Neural cell (in vitro differentiated cells): Measurements from ENCODE around the gene TAB2. TPM values are rescaled to one million over a fixed set of nuclear protein-coding genes. Genes with fewer than 3 reads are reported as not detected.

Source experiments
- H2AFZ ChIP-seq: fragments of 200-600, 300-800 bp; sonication (generic), shearing (Covaris generic); 2 replicates; pipeline ENCODE4 v1.6.0; 2014; ENCODE audit warnings: low read depth, mild to moderate bottlenecking, antibody characterized with exemption, low read length, moderate library complexity
- H3F3A ChIP-seq: fragments of 200-600 bp; shearing (Covaris generic); 2 replicates; pipeline ENCODE4 v1.6.1; 2016; ENCODE audit warnings: mild to moderate bottlenecking, moderate library complexity, mixed read lengths, antibody characterized with exemption, low read length; ENCODE audit not compliant: insufficient read depth, poor library complexity, severe bottlenecking
- H3K27ac ChIP-seq: fragments of 200-600, 300-800 bp; sonication (generic), shearing (Covaris generic); 2 replicates; pipeline ENCODE4 v1.5.1; 2014; ENCODE audit warnings: mild to moderate bottlenecking, low read length, moderate library complexity
- H3K27me3 ChIP-seq: fragments of 300-800, 200-600 bp; sonication (generic), shearing (Covaris generic); 2 replicates; pipeline ENCODE4 v1.6.0; 2014; ENCODE audit warnings: mild to moderate bottlenecking, low read depth, low read length, moderate library complexity; ENCODE audit not compliant: insufficient read depth
- H3K36me3 ChIP-seq: fragments of 300-800, 200-600 bp; sonication (generic), shearing (Covaris generic); 2 replicates; pipeline ENCODE4 v1.5.1; 2014; ENCODE audit warnings: mild to moderate bottlenecking, antibody characterized with exemption, low read length, moderate library complexity; ENCODE audit not compliant: insufficient read depth
- H3K4me2 ChIP-seq: fragments of 300-800, 200-600 bp; sonication (generic), shearing (Covaris generic); 2 replicates; pipeline ENCODE4 v1.6.0; 2014; ENCODE audit warnings: mild to moderate bottlenecking, low read length
- H3K4me3 ChIP-seq: fragments of 300-800, 200-600 bp; sonication (generic), shearing (Covaris generic); 2 replicates; pipeline ENCODE4 v1.5.1; 2014; ENCODE audit warnings: mild to moderate bottlenecking, low read length, moderate library complexity
- H3K79me2 ChIP-seq: fragments of 200-600 bp; shearing (Covaris generic); replicated peaks from 2 replicates; pipeline ENCODE4 v1.6.0; 2014; ENCODE audit warnings: mild to moderate bottlenecking, low read length, moderate library complexity; ENCODE audit not compliant: insufficient read depth
- H3K9ac ChIP-seq: fragments of 300-800, 200-600 bp; sonication (generic), shearing (Covaris generic); 2 replicates; pipeline ENCODE4 v1.6.1; 2016; ENCODE audit warnings: mild to moderate bottlenecking, low read length, mixed read lengths
- H3K9me2 ChIP-seq: fragments of 200-600 bp; shearing (Covaris generic); 2 replicates; pipeline ENCODE4 v1.6.1; 2016; ENCODE audit warnings: mild to moderate bottlenecking, low read length, mixed read lengths; ENCODE audit not compliant: insufficient read depth
- H3K9me3 ChIP-seq: fragments of 200-600, 300-800 bp; sonication (generic), shearing (Covaris generic); 2 replicates; pipeline ENCODE4 v1.6.1; 2016; ENCODE audit warnings: mild to moderate bottlenecking, mixed run types, low read length, moderate library complexity, mixed read lengths
- H4K20me1 ChIP-seq: fragments of 200-600 bp; shearing (Covaris generic); 2 replicates; pipeline ENCODE4 v1.6.1; 2016; ENCODE audit warnings: mild to moderate bottlenecking, mixed run types; ENCODE audit not compliant: insufficient read depth
- EP300 ChIP-seq: fragments of 450-650 bp; conservative IDR thresholded peaks from 2 replicates; pipeline ENCODE4 v1.6.1; 2014; ENCODE audit warnings: antibody characterized with exemption, mild to moderate bottlenecking, moderate library complexity; ENCODE audit not compliant: poor library complexity, severe bottlenecking
- EZH2 ChIP-seq: fragments of 200-600, 300-800 bp; shearing (Covaris generic), sonication (generic); IDR thresholded peaks from 2 replicates; pipeline ENCODE4 v1.6.1; 2014; ENCODE audit warnings: antibody characterized with exemption, low read length, borderline replicate concordance, mild to moderate bottlenecking; ENCODE audit not compliant: insufficient read depth, poor library complexity, severe bottlenecking
- MXI1 ChIP-seq: fragments of 450-650 bp; conservative IDR thresholded peaks from 2 replicates; pipeline ENCODE4 v1.6.1; 2014; ENCODE audit warnings: antibody characterized with exemption, mild to moderate bottlenecking; ENCODE audit not compliant: poor library complexity, severe bottlenecking
- POLR2AphosphoS5 ChIP-seq: IDR thresholded peaks from 2 replicates; pipeline ENCODE4 v1.6.1; 2012
- RAD21 ChIP-seq: fragments of 450-650 bp; conservative IDR thresholded peaks from 2 replicates; pipeline ENCODE4 v1.6.1; 2014; ENCODE audit warnings: antibody characterized with exemption, mild to moderate bottlenecking, moderate library complexity
- SMC3 ChIP-seq: fragments of 450-650 bp; conservative IDR thresholded peaks from 2 replicates; pipeline ENCODE4 v1.6.1; 2014; ENCODE audit warnings: antibody characterized with exemption, mild to moderate bottlenecking, moderate library complexity; ENCODE audit not compliant: poor library complexity
- TAF1 ChIP-seq: IDR thresholded peaks from 2 replicates; pipeline ENCODE4 v1.6.1; 2012; ENCODE audit warnings: low read depth
- polyA plus RNA-seq: library from polyadenylated mRNA; depleted of rRNA; stranded (reverse); fragments of >200 nt; gene quantifications from 2 replicates; pipeline ENCODE4 v1.2.3, GENCODE V29; 2014
- TF ChIP-seq, protein P1 (sequence below): fragments of 450-650 bp; IDR thresholded peaks from 2 replicates; pipeline ENCODE4 v1.5.1; 2014; ENCODE audit warnings: antibody characterized with exemption, mild to moderate bottlenecking, moderate library complexity; ENCODE audit not compliant: poor library complexity, severe bottlenecking
- TF ChIP-seq, protein P2 (sequence below): IDR thresholded peaks from 2 replicates; pipeline ENCODE4 v1.6.1; 2012; ENCODE audit warnings: borderline replicate concordance

Gene TAB2
- polyA plus RNA-seq, 1 donor from 2014 or later, result 27.6 TPM

DNA sequence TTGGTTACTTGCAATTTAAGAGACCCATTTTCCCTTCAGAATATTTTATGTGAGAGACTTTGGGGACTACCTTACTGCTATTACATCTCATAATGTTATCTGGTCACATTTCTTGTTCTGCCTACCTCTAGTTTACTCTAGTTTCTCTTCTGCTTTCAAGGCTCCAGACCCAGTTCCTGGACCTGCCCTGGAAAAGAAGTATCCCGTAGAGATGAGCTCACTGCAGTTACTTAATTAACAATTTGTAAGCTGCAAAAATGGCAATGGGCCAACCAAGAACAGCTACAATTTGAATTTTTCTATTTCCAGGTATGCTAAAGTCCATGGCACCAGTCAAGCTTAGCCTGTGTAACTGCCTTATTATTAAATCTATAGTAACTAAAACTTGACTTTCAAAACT is 25.0 kb downstream of the TAB2 start:
- peaks cover 75% of the 10 kb centered on the region for H3K79me2 ChIP-seq
- no peak overlapping the region for H3K9ac ChIP-seq
- no peak overlapping the region for H2AFZ ChIP-seq
- H3K27ac ChIP-seq, result no peak overlapping the region
- H3F3A ChIP-seq, result no peaks in the 10 kb centered on the region
- H3K4me2 ChIP-seq, result no peak overlapping the region
- H3K9me2 ChIP-seq, result no peaks in the 10 kb centered on the region
- H3K36me3 ChIP-seq, result no peaks in the 10 kb centered on the region
- H3K9me3 ChIP-seq, result no peaks in the 10 kb centered on the region
- TF ChIP-seq POLR2AphosphoS5 (no peak), TAF1 (no peak), MXI1 (no peak), RAD21 (no peak), EZH2 (no peak), EP300 (no peak)
- TF ChIP-seq, protein P1, sequence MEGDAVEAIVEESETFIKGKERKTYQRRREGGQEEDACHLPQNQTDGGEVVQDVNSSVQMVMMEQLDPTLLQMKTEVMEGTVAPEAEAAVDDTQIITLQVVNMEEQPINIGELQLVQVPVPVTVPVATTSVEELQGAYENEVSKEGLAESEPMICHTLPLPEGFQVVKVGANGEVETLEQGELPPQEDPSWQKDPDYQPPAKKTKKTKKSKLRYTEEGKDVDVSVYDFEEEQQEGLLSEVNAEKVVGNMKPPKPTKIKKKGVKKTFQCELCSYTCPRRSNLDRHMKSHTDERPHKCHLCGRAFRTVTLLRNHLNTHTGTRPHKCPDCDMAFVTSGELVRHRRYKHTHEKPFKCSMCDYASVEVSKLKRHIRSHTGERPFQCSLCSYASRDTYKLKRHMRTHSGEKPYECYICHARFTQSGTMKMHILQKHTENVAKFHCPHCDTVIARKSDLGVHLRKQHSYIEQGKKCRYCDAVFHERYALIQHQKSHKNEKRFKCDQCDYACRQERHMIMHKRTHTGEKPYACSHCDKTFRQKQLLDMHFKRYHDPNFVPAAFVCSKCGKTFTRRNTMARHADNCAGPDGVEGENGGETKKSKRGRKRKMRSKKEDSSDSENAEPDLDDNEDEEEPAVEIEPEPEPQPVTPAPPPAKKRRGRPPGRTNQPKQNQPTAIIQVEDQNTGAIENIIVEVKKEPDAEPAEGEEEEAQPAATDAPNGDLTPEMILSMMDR, result no peak
- TF ChIP-seq, protein P2, sequence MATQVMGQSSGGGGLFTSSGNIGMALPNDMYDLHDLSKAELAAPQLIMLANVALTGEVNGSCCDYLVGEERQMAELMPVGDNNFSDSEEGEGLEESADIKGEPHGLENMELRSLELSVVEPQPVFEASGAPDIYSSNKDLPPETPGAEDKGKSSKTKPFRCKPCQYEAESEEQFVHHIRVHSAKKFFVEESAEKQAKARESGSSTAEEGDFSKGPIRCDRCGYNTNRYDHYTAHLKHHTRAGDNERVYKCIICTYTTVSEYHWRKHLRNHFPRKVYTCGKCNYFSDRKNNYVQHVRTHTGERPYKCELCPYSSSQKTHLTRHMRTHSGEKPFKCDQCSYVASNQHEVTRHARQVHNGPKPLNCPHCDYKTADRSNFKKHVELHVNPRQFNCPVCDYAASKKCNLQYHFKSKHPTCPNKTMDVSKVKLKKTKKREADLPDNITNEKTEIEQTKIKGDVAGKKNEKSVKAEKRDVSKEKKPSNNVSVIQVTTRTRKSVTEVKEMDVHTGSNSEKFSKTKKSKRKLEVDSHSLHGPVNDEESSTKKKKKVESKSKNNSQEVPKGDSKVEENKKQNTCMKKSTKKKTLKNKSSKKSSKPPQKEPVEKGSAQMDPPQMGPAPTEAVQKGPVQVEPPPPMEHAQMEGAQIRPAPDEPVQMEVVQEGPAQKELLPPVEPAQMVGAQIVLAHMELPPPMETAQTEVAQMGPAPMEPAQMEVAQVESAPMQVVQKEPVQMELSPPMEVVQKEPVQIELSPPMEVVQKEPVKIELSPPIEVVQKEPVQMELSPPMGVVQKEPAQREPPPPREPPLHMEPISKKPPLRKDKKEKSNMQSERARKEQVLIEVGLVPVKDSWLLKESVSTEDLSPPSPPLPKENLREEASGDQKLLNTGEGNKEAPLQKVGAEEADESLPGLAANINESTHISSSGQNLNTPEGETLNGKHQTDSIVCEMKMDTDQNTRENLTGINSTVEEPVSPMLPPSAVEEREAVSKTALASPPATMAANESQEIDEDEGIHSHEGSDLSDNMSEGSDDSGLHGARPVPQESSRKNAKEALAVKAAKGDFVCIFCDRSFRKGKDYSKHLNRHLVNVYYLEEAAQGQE, result no peak
- H3K4me3 ChIP-seq, result no peak overlapping the region
- no peaks in the 10 kb centered on the region for H4K20me1 ChIP-seq
- H3K27me3 ChIP-seq, result no peaks in the 10 kb centered on the region

DNA sequence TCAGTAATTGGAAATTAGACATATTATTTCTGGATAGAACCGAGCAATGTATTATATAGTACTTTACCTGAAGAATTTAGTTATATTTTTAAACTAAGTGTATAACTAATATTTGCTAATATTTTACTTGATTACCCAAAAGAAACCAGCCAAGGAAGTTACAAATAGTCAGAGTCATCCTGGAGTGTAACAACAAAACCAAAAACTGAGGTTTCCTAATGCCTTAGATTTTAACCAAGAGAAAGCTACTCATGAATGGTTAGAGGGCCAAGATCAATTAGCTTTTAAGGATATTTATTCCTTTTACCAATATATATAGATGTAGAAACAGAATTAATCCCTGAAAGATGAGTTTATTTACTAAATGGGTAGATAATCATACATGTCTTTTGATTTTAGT is 26.0 kb downstream of the TAB2 start:
- Histone ChIP-seq H3F3A (no peaks in the 10 kb centered on the region), H3K4me3 (no peak overlapping the region), H3K4me2 (no peak overlapping the region), H3K27ac (no peak overlapping the region), H3K9me3 (no peaks in the 10 kb centered on the region), H3K36me3 (no peaks in the 10 kb centered on the region), H3K27me3 (no peaks in the 10 kb centered on the region), H4K20me1 (no peaks in the 10 kb centered on the region), H3K79me2 (peaks cover 75% of the 10 kb centered on the region), H3K9me2 (no peaks in the 10 kb centered on the region), H3K9ac (no peak overlapping the region), H2AFZ (no peak overlapping the region)
- TF ChIP-seq POLR2AphosphoS5 (no peak), SMC3 (no peak), TAF1 (no peak), RAD21 (no peak), EP300 (no peak), MXI1 (no peak), EZH2 (no peak)
- TF ChIP-seq, protein P2, result no peak
- TF ChIP-seq, protein P1, result no peak
